22Rv1 (cell line): Measurements from ENCODE around the gene TRIM33.

ENCODE experiments used
- CTCF ChIP-seq: fragments of 450-650 bp; IDR thresholded peaks from 2 replicates; pipeline ENCODE4 v1.5.1; 2017; ENCODE audit warnings: mild to moderate bottlenecking
- ZFX ChIP-seq: fragments of 450-650 bp; IDR thresholded peaks from 2 replicates; pipeline ENCODE4 v1.6.1; 2017; ENCODE audit warnings: antibody characterized with exemption, borderline replicate concordance

- TF ChIP-seq CTCF (no peak), ZFX (no peak)
These were observed 22.3 kb downstream of the TRIM33 start for GRCh38 chr1:114488739-114489138.
